MM.1S (cell line): ENCODE data around the gene LRWD1.
"Not testable (repeated sequence)": the region's sequence is repeated elsewhere in the genome, so short reads cannot be mapped to it uniquely, and the experiment has no call there.

ENCODE experiments used
- CTCF ChIP-seq: fragments of 300-600 bp; sonication (generic); IDR thresholded peaks from 2 replicates; pipeline ENCODE4 v1.5.1; 2016; ENCODE audit warnings: antibody characterized with exemption, low read length, mixed read lengths
- EZH2 ChIP-seq: fragments of 300-600 bp; sonication (generic); optimal IDR thresholded peaks from 2 replicates; pipeline ENCODE3; 2017; ENCODE audit warnings: low read depth, mild to moderate bottlenecking, antibody characterized with exemption, low read length, mixed read lengths
- EZH2phosphoT487 ChIP-seq: fragments of 300-600 bp; sonication (generic); IDR thresholded peaks from 2 replicates; pipeline ENCODE4 v1.6.1; 2018; ENCODE audit warnings: antibody characterized with exemption, low read length

GRCh38 chr7:102494473-102495149, 29.8 kb downstream of the LRWD1 start:
- not testable (repeated sequence) for TF ChIP-seq CTCF, EZH2, EZH2phosphoT487
